Ovary (tissue), 3 donors: ENCODE data around the gene PHYHD1.

Experiments
- POLR2A ChIP-seq: fragments of 450-650 bp; IDR thresholded peaks from one replicate; pipeline ENCODE4 v1.6.1; 2017; ENCODE audit warnings: antibody characterized with exemption, mild to moderate bottlenecking, moderate library complexity
- TF ChIP-seq, protein P1 (sequence below), 3 donors: fragments of 450-650 bp in 2 of 3; fragments of 200-600 bp in 1 of 3; IDR thresholded peaks; one replicate each; pipeline versions ENCODE4 v1.5.1 to v1.8.0; 2016 to 2022; ENCODE audit warnings: antibody characterized with exemption in 3 of 3, mild to moderate bottlenecking in 1 of 3
- donor health status: DM: no; HTN: no; CAD: no.

DNA sequence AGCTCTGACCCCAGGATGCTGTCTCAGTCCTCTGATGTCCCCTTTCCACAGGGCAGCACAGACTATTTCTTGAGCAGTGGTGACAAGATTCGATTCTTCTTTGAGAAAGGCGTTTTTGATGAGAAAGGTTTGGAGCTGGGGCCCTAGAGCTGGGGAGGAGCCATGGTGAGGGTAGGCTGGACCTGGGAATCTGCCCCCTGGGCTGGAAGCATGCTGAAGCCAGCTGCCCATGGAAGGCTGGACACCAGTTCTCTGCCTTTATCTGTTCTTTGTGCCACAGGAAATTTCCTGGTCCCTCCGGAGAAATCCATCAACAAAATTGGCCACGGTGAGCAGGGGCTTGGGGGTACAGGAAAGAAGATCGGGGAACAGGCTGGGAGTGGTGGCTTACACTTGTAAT lies 12.9 kb downstream of the PHYHD1 start:
- TF ChIP-seq POLR2A: no peak
- TF ChIP-seq, protein P1, sequence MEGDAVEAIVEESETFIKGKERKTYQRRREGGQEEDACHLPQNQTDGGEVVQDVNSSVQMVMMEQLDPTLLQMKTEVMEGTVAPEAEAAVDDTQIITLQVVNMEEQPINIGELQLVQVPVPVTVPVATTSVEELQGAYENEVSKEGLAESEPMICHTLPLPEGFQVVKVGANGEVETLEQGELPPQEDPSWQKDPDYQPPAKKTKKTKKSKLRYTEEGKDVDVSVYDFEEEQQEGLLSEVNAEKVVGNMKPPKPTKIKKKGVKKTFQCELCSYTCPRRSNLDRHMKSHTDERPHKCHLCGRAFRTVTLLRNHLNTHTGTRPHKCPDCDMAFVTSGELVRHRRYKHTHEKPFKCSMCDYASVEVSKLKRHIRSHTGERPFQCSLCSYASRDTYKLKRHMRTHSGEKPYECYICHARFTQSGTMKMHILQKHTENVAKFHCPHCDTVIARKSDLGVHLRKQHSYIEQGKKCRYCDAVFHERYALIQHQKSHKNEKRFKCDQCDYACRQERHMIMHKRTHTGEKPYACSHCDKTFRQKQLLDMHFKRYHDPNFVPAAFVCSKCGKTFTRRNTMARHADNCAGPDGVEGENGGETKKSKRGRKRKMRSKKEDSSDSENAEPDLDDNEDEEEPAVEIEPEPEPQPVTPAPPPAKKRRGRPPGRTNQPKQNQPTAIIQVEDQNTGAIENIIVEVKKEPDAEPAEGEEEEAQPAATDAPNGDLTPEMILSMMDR (IDR thresholded peaks at IDR 0.05): no peak
